GM13976 (cell line): Measurements from ENCODE around the gene CLASP1.

ENCODE experiments used
- DNase-seq: peaks from one replicate; pipeline ENCODE4 v3.0.0; 2012; ENCODE audit warnings: low spot score
- in situ Hi-C: fragments of 300-500 bp; cut with MboI; formaldehyde crosslinking; loops from one replicate; pipeline ENCODE4 v1.12.0; 2022; ENCODE audit warnings: low sequenced_read_pairs, mixed read lengths, inconsistent platforms; ENCODE audit not compliant: unreplicated experiment
- TF ChIP-seq, protein P1 (sequence below): IDR thresholded peaks from 2 replicates; pipeline ENCODE4 v1.5.1; 2012; ENCODE audit warnings: borderline replicate concordance, mild to moderate bottlenecking; ENCODE audit not compliant: insufficient read depth; ENCODE audit errors: extremely low read depth, missing control alignments, control extremely low read depth

CLASP1 gene

GRCh38 chr2:121587131-121587530, 62.1 kb downstream of the CLASP1 start:
- in situ Hi-C loops = no loop called here
- no peak for DNase-seq

DNA sequence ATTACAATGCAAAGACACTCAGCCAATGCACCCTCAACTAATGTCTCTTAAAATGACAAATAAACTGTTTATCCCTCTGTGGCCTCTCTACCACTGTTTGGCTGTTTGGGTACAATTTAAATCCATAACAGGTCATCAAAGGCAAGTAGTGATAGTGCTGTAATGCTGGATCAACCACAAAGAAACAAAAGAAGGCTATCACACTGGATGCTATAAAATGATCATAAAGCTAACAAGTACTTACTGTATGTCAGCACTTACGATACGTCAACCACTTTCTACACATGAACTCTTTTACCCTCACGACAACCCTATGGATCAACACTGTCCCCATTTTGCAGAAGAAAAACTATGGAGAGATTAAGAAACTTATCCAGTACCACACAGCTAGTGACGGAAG, 64.5 kb downstream of the CLASP1 start:
- DNase-seq = no peak
- in situ Hi-C loops = no loop called here
- TF ChIP-seq, protein P1, sequence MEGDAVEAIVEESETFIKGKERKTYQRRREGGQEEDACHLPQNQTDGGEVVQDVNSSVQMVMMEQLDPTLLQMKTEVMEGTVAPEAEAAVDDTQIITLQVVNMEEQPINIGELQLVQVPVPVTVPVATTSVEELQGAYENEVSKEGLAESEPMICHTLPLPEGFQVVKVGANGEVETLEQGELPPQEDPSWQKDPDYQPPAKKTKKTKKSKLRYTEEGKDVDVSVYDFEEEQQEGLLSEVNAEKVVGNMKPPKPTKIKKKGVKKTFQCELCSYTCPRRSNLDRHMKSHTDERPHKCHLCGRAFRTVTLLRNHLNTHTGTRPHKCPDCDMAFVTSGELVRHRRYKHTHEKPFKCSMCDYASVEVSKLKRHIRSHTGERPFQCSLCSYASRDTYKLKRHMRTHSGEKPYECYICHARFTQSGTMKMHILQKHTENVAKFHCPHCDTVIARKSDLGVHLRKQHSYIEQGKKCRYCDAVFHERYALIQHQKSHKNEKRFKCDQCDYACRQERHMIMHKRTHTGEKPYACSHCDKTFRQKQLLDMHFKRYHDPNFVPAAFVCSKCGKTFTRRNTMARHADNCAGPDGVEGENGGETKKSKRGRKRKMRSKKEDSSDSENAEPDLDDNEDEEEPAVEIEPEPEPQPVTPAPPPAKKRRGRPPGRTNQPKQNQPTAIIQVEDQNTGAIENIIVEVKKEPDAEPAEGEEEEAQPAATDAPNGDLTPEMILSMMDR = no peak

More at GRCh38 chr2:121587131-121587530, 62.1 kb downstream of the CLASP1 start:
- TF ChIP-seq, protein P1 = no peak

DNA sequence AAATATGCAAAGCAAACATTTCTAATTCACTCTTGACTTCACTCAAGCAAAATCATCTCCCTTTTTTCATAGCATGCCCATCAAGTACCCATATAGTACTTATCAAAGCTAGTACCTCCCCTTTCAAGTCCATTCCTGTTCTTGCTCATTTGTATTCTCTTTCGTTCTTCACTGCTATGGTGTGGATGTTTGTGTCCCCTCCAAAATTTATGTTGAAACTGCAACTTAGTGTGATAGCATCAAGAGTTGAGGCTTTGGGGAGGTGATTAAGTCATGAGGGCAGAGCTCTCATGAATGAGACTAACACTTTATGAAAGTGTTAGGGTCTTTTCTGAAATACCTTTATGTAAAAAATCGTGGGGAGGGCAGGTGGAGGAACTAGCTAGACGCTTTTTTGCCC, 65.7 kb downstream of the CLASP1 start:
- in situ Hi-C loops = no loop called here
- TF ChIP-seq, protein P1 = no peak

GRCh38 chr2:121582272-121582671, 67.0 kb downstream of the CLASP1 start:
- DNase-seq = no peak
- TF ChIP-seq, protein P1 = no peak
- in situ Hi-C loops = no loop called here

More for the DNA sequence above, 65.7 kb downstream of the CLASP1 start:
- DNase-seq = no peak

- TF ChIP-seq, protein P1 = no peak
- in situ Hi-C loops = no loop called here
- no peak for DNase-seq
Observed at GRCh38 chr2:121579309-121579708, 70.0 kb downstream of the CLASP1 start.

GRCh38 chr2:121577381-121577780, 71.9 kb downstream of the CLASP1 start:
- TF ChIP-seq, protein P1 = no peak
- in situ Hi-C loops = no loop called here
- no peak for DNase-seq

DNA sequence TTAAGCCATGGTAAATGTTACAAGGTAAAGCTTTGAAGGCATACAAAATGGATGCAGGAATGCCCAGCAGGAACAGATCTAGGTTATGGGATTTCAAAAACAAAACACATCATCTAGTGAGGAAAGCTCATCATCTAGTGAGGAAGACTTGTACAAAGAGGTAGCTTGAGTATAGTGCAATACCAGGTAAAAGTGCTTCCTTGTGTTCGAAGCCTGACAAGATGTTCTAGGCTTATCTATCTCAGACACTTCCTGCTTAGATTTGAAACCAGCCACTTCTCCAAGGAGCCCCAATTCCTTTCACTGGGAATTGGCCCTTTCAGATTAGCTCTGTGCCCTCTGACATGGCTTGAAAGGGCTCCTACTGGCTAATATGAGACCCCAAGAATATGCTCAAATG, 73.0 kb downstream of the CLASP1 start:
- no peak for DNase-seq
- TF ChIP-seq, protein P1 = no peak
- in situ Hi-C loops = no loop called here
